HG03175 (cell line): ENCODE measurements around the gene PTPRM.

Source experiments
- ATAC-seq: cut with Tn5 transposase; IDR thresholded peaks from one replicate; pipeline ENCODE4 v1.9.1; 2021; ENCODE audit warnings: mild to moderate bottlenecking, moderate library complexity; ENCODE audit not compliant: unreplicated experiment

Gene PTPRM

GRCh38 chr18:8197499-8197898 is 630.4 kb downstream of the PTPRM start:
- ATAC-seq: no peak

- ATAC-seq: no peak
Measured at GRCh38 chr18:8207996-8208395, 640.9 kb downstream of the PTPRM start.

- no peak for ATAC-seq
Measured at GRCh38 chr18:8208716-8209115, 641.6 kb downstream of the PTPRM start.

- no peak for ATAC-seq
Measured at GRCh38 chr18:8212896-8213780, 646.0 kb downstream of the PTPRM start.

GRCh38 chr18:8215741-8216140 is 648.6 kb downstream of the PTPRM start:
- ATAC-seq: no peak

- no peak for ATAC-seq
Measured at GRCh38 chr18:8217051-8217564, 650.0 kb downstream of the PTPRM start.

GRCh38 chr18:8218197-8218596 is 651.1 kb downstream of the PTPRM start:
- ATAC-seq: no peak

- ATAC-seq: no peak
Measured at GRCh38 chr18:8221452-8221851, 654.3 kb downstream of the PTPRM start.

- no peak for ATAC-seq
Measured at GRCh38 chr18:8224576-8224975, 657.5 kb downstream of the PTPRM start.

- no peak for ATAC-seq
Measured at GRCh38 chr18:8229040-8229439, 661.9 kb downstream of the PTPRM start.

- no peak for ATAC-seq
Measured at GRCh38 chr18:8229787-8230186, 662.7 kb downstream of the PTPRM start.

- ATAC-seq: no peak
Measured at GRCh38 chr18:8231316-8231715, 664.2 kb downstream of the PTPRM start.

GRCh38 chr18:8232791-8233190 is 665.7 kb downstream of the PTPRM start:
- ATAC-seq: no peak

- ATAC-seq: no peak
Measured at GRCh38 chr18:8235894-8236293, 668.8 kb downstream of the PTPRM start.

- ATAC-seq: no peak
Measured at GRCh38 chr18:8238507-8238906, 671.4 kb downstream of the PTPRM start.

GRCh38 chr18:8241731-8242130 is 674.6 kb downstream of the PTPRM start:
- ATAC-seq: no peak

- ATAC-seq: no peak
Measured at GRCh38 chr18:8242151-8242696, 675.1 kb downstream of the PTPRM start.

GRCh38 chr18:8247700-8248099 is 680.6 kb downstream of the PTPRM start:
- ATAC-seq: no peak

GRCh38 chr18:8248576-8248975 is 681.5 kb downstream of the PTPRM start:
- no peak for ATAC-seq

- ATAC-seq: no peak
Measured at GRCh38 chr18:8249811-8250210, 682.7 kb downstream of the PTPRM start.

GRCh38 chr18:8252371-8252770 is 685.3 kb downstream of the PTPRM start:
- no peak for ATAC-seq

GRCh38 chr18:8253944-8254343 is 686.8 kb downstream of the PTPRM start:
- ATAC-seq: no peak
